A204.1 (cell line): ENCODE results near the gene RHEX.
"Not testable (repeated sequence)": the region's sequence is repeated elsewhere in the genome, so short reads cannot be mapped to it uniquely, and the experiment has no call there.

Experiments
- FAIRE-seq: peaks from 2 replicates; lab custom pipeline; 2012; peaks lifted over from hg19 to GRCh38; lab: Jason Lieb, UNC

RHEX gene

GRCh38 chr1:206059355-206059915, 6.5 kb downstream of the RHEX start:
- FAIRE-seq = no peak

- no peak for FAIRE-seq
Measured at GRCh38 chr1:206060844-206061243, 7.9 kb downstream of the RHEX start.

GRCh38 chr1:206062464-206062863, 9.5 kb downstream of the RHEX start:
- no peak for FAIRE-seq

- not testable (repeated sequence) for FAIRE-seq
Measured at GRCh38 chr1:206064001-206064400, 11.0 kb downstream of the RHEX start.

GRCh38 chr1:206064501-206064900, 11.5 kb downstream of the RHEX start:
- not testable (repeated sequence) for FAIRE-seq

GRCh38 chr1:206065547-206066145, 12.7 kb downstream of the RHEX start:
- no peak for FAIRE-seq

GRCh38 chr1:206066479-206067171, 13.7 kb downstream of the RHEX start:
- FAIRE-seq = no peak

GRCh38 chr1:206067486-206068227, 14.7 kb downstream of the RHEX start:
- FAIRE-seq = no peak

DNA sequence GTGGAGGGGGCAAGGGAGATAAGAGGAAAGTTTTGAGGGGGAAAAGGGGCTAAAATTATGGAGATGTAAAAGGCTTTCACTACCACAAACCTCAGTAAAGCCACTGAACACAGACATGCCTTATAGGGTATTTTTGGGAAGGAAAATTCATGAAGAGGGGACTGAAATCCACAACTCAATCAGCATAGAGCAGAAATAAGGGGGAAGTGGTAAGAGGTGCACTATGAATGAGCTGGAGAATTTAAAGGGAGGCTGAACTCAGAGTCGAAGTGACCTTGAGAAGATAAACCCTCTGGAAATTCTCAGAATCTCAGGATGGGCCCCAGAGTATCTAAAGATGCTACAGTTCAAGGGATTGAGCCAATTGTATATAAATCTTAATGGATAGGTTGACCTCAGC, 15.3 kb downstream of the RHEX start:
- no peak for FAIRE-seq

GRCh38 chr1:206070627-206071304, 17.8 kb downstream of the RHEX start:
- no peak for FAIRE-seq

GRCh38 chr1:206074839-206075238, 21.9 kb downstream of the RHEX start:
- no peak for FAIRE-seq

DNA sequence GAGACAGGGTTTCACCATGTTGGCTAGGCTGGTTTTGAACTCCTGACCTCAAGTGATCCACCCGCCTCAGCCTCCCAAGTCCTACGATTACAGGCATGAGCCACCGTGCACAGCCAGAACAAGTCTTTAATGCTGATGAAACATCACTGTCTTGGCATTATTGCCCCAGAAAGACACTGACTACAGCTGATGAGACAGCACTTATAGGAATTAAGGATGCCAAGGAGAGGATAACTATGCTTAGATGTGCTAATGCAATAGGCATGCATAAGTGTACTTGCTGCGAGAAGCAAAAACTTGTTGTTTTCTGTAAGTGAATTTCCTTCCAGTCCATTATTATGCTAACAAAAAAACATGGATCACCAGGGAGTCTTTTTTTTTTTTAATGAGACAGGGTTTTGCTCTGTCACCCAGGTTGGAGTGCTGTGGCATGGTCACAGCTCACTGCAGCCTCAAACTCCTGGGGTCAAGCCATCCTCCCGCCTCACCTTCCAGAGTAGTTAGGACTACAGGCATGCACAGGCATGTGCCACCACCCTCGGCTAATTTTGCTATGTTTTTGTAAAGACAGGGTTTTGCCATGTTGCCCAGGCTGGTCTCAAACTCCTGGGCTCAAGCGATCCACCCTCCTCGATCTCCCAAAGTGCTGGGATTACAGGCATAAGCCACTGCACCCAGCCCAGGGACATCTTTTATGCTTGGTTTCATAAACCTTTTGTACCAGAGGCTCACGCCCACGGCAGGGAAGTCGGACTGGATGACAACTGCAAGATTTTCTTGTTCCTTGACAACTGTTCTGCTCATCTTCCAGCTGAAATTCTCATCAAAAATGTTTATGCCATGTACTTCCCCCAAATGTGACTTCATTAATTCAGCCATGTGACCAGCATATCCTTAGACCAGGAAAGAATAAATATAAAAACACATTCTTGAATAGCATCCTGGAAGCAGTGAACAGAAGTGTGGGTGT, 23.1 kb downstream of the RHEX start:
- no peak for FAIRE-seq

GRCh38 chr1:206079135-206079534, 26.2 kb downstream of the RHEX start:
- FAIRE-seq = no peak

GRCh38 chr1:206080026-206080820, 27.2 kb downstream of the RHEX start:
- FAIRE-seq = no peak

- no peak for FAIRE-seq
Measured at GRCh38 chr1:206081856-206082255, 28.9 kb downstream of the RHEX start.

- no peak for FAIRE-seq
Measured at GRCh38 chr1:206082831-206083695, 30.1 kb downstream of the RHEX start.

GRCh38 chr1:206083750-206084149, 30.8 kb downstream of the RHEX start:
- no peak for FAIRE-seq

GRCh38 chr1:206087091-206087490, 34.1 kb downstream of the RHEX start:
- no peak for FAIRE-seq

DNA sequence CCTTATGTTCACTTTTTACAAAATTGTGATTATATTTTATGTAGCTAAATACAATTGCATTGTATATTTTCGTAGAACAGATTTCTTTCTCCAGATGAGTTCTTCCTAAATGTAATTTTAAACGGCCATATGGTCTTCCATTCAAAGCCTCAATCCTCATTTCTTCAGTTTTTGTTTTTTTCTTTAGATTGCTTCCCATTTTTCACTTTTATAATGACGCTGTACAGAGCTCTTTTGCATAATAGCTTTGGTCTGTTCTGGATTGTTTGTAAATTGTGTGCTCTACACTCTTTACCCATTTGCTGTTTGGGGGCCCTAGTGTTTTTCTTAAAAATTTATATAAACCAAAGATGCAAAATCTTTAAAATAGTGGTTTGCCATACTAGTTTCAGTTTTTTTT, 36.4 kb downstream of the RHEX start:
- no peak for FAIRE-seq

DNA sequence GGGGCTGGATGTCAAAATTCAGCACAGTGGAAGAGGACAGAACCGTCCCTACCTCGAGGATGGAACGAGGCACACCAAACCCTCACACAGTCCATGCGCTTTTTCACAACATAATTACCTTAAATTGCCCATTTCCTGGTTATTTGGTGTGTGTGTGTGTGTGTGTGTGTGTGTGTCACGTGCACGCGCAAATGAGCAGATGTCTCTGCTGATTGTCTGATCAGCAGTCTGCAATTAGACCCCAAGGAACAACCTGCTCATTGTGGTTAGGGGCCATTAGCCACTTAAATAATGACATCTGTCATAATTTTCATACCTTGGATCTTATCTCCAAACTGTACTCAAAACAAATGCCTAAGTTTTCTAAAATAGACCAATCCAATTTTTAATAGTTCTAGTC, 41.1 kb downstream of the RHEX start:
- no peak for FAIRE-seq
